Measurements from ENCODE around the gene SLC39A11. TPM values are rescaled to one million over a fixed set of nuclear protein-coding genes. Genes with fewer than 3 reads are reported as not detected.

SLC39A11 gene
- polyA plus RNA-seq, 3 donors from 2014 or later: 13.7 to 25.8 (median 16.2) TPM

GRCh38 chr17:72687886-72688285, 404.6 kb downstream of the SLC39A11 start:
- no peaks in the 10 kb centered on the region for H3K27me3 Mint-ChIP-seq (ENCODE audit: low read depth in 3 of 3)
- H3K9me3 Mint-ChIP-seq: no peaks in the 10 kb centered on the region
- no peak for DNase-seq
- H3K4me3 Mint-ChIP-seq: no peak overlapping the region
- no peaks in the 10 kb centered on the region for H3K36me3 Mint-ChIP-seq
- H3K27ac Mint-ChIP-seq: no peak overlapping the region
- H3K4me1 Mint-ChIP-seq: no peaks in the 10 kb centered on the region

GRCh38 chr17:72684405-72685020, 408.0 kb downstream of the SLC39A11 start:
- Mint-ChIP-seq H3K4me1 (no peaks in the 10 kb centered on the region), H3K27me3 (ENCODE audit: low read depth in 3 of 3) (peaks cover 0 to 3% (median 2%) of the 10 kb centered on the region in 3 donors), H3K9me3 (no peaks in the 10 kb centered on the region), H3K36me3 (peaks cover 0 to 4% (median 0%) of the 10 kb centered on the region in 3 donors), H3K27ac (no peak overlapping the region), H3K4me3 (no peak overlapping the region)
- no peak for DNase-seq

GRCh38 chr17:72683506-72684404, 408.7 kb downstream of the SLC39A11 start:
- Mint-ChIP-seq H3K4me1 (no peaks in the 10 kb centered on the region), H3K36me3 (peaks cover 0 to 4% (median 3%) of the 10 kb centered on the region in 3 donors), H3K27ac (no peak overlapping the region), H3K9me3 (no peaks in the 10 kb centered on the region), H3K27me3 (ENCODE audit: low read depth in 3 of 3) (peaks cover 0 to 3% (median 2%) of the 10 kb centered on the region in 3 donors), H3K4me3 (no peak overlapping the region)
- no peak for DNase-seq

- peaks cover 0 to 3% (median 2%) of the 10 kb centered on the region in 3 donors for H3K27me3 Mint-ChIP-seq (ENCODE audit: low read depth in 3 of 3)
- no peak overlapping the region for H3K4me3 Mint-ChIP-seq
- H3K27ac Mint-ChIP-seq: peak overlapping the region in 1 of 6 donors; percentile 6
- H3K4me1 Mint-ChIP-seq: no peaks in the 10 kb centered on the region
- H3K9me3 Mint-ChIP-seq: no peaks in the 10 kb centered on the region
- peaks cover 0 to 8% (median 5%) of the 10 kb centered on the region in 3 donors for H3K36me3 Mint-ChIP-seq
- DNase-seq: no peak
Measured at GRCh38 chr17:72682605-72683004, 409.9 kb downstream of the SLC39A11 start.

GRCh38 chr17:72681844-72682243, 410.6 kb downstream of the SLC39A11 start:
- H3K27ac Mint-ChIP-seq: no peak overlapping the region
- peaks cover 0 to 8% (median 5%) of the 10 kb centered on the region in 3 donors for H3K36me3 Mint-ChIP-seq
- no peaks in the 10 kb centered on the region for H3K9me3 Mint-ChIP-seq
- H3K27me3 Mint-ChIP-seq (ENCODE audit: low read depth in 3 of 3): peaks cover 0 to 3% (median 2%) of the 10 kb centered on the region in 3 donors
- DNase-seq: no peak
- H3K4me1 Mint-ChIP-seq: no peaks in the 10 kb centered on the region
- no peak overlapping the region for H3K4me3 Mint-ChIP-seq

- no peak for DNase-seq
- H3K9me3 Mint-ChIP-seq: no peaks in the 10 kb centered on the region
- no peak overlapping the region for H3K27ac Mint-ChIP-seq
- H3K36me3 Mint-ChIP-seq: peaks cover 3 to 12% (median 5%) of the 10 kb centered on the region in 3 donors
- H3K27me3 Mint-ChIP-seq (ENCODE audit: low read depth in 3 of 3): peaks cover under 1 to 3% (median 2%) of the 10 kb centered on the region in 3 donors
- H3K4me1 Mint-ChIP-seq: no peaks in the 10 kb centered on the region
- H3K4me3 Mint-ChIP-seq: no peak overlapping the region
Measured at GRCh38 chr17:72677714-72678390, 414.6 kb downstream of the SLC39A11 start.

GRCh38 chr17:72677108-72677507, 415.4 kb downstream of the SLC39A11 start:
- no peak for DNase-seq
- H3K36me3 Mint-ChIP-seq: peaks cover 3 to 12% (median 5%) of the 10 kb centered on the region in 3 donors
- H3K27ac Mint-ChIP-seq: no peak overlapping the region
- no peaks in the 10 kb centered on the region for H3K4me1 Mint-ChIP-seq
- peaks cover 1 to 3% (median 2%) of the 10 kb centered on the region in 3 donors for H3K27me3 Mint-ChIP-seq (ENCODE audit: low read depth in 3 of 3)
- H3K4me3 Mint-ChIP-seq: no peak overlapping the region
- H3K9me3 Mint-ChIP-seq: no peaks in the 10 kb centered on the region

- Mint-ChIP-seq H3K27ac (no peak overlapping the region), H3K9me3 (no peaks in the 10 kb centered on the region), H3K36me3 (peaks cover 0 to 7% (median 6%) of the 10 kb centered on the region in 3 donors), H3K27me3 (ENCODE audit: low read depth in 3 of 3) (peaks cover 0 to 1% (median 1%) of the 10 kb centered on the region in 3 donors), H3K4me1 (no peaks in the 10 kb centered on the region), H3K4me3 (no peak overlapping the region)
- DNase-seq: no peak
Measured at GRCh38 chr17:72672729-72673128, 419.8 kb downstream of the SLC39A11 start.

- Mint-ChIP-seq H3K27ac (no peak overlapping the region), H3K36me3 (peaks cover 0 to 7% (median 4%) of the 10 kb centered on the region in 3 donors)
- DNase-seq: no peak
Measured at GRCh38 chr17:72671016-72671415, 421.5 kb downstream of the SLC39A11 start.

GRCh38 chr17:72667096-72668063, 425.1 kb downstream of the SLC39A11 start:
- Mint-ChIP-seq H3K27me3 (ENCODE audit: low read depth in 3 of 3) (peaks cover 0 to 5% (median 0%) of the 10 kb centered on the region in 3 donors), H3K4me1 (no peaks in the 10 kb centered on the region), H3K9me3 (no peaks in the 10 kb centered on the region), H3K36me3 (peaks cover 3 to 4% (median 4%) of the 10 kb centered on the region in 3 donors), H3K27ac (peak overlapping the region in 1 of 6 donors; percentile 25), H3K4me3 (no peak overlapping the region)
- no peak for DNase-seq

More at GRCh38 chr17:72671016-72671415, 421.5 kb downstream of the SLC39A11 start:
- Mint-ChIP-seq H3K27me3 (ENCODE audit: low read depth in 3 of 3) (peaks cover 0 to 5% (median 1%) of the 10 kb centered on the region in 3 donors), H3K4me1 (no peaks in the 10 kb centered on the region), H3K9me3 (no peaks in the 10 kb centered on the region), H3K4me3 (no peak overlapping the region)

GRCh38 chr17:72665852-72666851, 426.3 kb downstream of the SLC39A11 start:
- Mint-ChIP-seq H3K9me3 (no peaks in the 10 kb centered on the region), H3K36me3 (peaks cover 3 to 4% (median 4%) of the 10 kb centered on the region in 3 donors), H3K4me3 (no peak overlapping the region), H3K27ac (no peak overlapping the region), H3K4me1 (no peaks in the 10 kb centered on the region), H3K27me3 (ENCODE audit: low read depth in 3 of 3) (peaks cover 0 to 3% (median 0%) of the 10 kb centered on the region in 3 donors)
- no peak for DNase-seq

GRCh38 chr17:72662827-72663190, 429.7 kb downstream of the SLC39A11 start:
- no peak overlapping the region for H3K27ac Mint-ChIP-seq

More at GRCh38 chr17:72662827-72663190, 429.7 kb downstream of the SLC39A11 start:
- H3K27me3 Mint-ChIP-seq (ENCODE audit: low read depth in 3 of 3): peaks cover 0 to 3% (median 0%) of the 10 kb centered on the region in 3 donors
- no peaks in the 10 kb centered on the region for H3K4me1 Mint-ChIP-seq
- no peak for DNase-seq
- peaks cover 0 to 4% (median 3%) of the 10 kb centered on the region in 3 donors for H3K36me3 Mint-ChIP-seq
- no peak overlapping the region for H3K4me3 Mint-ChIP-seq
- H3K9me3 Mint-ChIP-seq: no peaks in the 10 kb centered on the region
